Measurements from ENCODE around the gene ADAMTS8.

ADAMTS8 gene

DNA sequence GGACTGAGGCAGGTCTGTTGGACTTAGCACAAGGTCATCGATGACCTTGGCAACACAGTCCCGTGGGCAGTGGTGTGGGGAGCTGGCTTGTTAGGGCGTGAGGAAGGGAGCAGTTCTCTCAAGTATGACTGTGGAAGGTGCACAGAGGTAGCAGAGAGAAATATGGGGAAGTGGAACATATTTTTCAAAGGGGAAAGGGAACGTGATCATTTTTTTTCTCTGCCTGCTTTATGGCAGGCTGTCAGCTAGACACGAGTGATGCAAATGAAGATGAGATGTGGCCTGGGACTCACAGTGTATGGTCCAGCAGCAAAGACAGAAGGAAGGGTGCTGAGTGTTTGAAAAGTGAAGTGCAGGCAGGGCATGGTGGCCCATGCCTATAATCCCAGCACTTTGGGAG, 30.6 kb downstream of the ADAMTS8 start:
- DNase-seq (ENCODE audit: low read depth) = no peak

DNA sequence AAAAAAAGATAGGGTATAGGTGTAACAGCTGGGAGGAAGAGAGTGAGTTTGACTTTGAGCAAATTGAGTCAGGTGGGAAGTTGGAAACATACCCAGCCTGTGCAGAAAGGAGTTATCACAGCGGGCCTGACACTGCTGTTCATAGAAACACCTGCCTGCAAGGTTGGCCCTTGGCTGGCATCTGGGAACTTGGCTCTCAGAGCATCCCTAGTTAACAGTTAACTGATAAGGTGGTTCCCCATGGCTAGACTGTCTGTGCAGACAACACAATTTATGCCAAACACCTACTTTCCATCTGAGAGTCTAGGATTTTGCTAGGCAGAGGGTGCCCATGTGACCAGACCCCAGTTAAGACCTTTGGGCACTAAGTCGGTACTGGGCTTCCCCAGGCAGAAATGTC, 31.4 kb downstream of the ADAMTS8 start:
- DNase-seq (ENCODE audit: low read depth) = no peak

- DNase-seq (ENCODE audit: low read depth) = no peak
Observed at GRCh38 chr11:130394615-130395014, 33.8 kb downstream of the ADAMTS8 start.

- DNase-seq (ENCODE audit: low read depth) = no peak
Observed at GRCh38 chr11:130391711-130392110, 36.7 kb downstream of the ADAMTS8 start.

GRCh38 chr11:130390071-130390758, 38.2 kb downstream of the ADAMTS8 start:
- no peak for DNase-seq (ENCODE audit: low read depth)

DNA sequence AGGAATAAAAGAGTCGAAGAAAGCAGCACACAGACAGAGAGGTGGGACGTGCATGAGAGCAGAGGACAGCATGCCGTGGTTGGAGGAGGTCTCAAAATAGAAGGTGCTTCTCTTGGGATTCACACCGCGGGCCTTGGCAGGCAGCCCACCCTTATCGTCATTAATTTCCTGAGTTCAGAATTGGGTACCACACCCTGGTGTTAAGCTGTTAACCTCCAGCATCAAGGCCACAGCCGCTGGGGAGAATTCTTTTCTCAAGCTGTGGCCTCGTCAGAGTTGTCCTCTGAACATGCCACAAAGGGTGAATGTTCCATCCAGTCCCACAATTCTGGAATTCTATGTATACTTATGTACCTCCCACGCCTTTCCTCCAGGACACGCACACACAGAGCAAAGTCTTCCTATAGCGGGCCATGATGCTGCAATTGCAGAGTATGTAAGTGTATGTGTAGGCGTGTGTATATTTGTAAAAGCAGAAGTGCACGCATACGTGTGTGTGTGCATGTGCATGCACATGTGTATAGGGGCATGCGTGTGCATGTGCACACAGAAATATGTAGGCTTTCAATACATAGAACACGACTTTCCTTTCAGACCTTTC, 39.0 kb downstream of the ADAMTS8 start:
- DNase-seq (ENCODE audit: low read depth) = no peak

DNA sequence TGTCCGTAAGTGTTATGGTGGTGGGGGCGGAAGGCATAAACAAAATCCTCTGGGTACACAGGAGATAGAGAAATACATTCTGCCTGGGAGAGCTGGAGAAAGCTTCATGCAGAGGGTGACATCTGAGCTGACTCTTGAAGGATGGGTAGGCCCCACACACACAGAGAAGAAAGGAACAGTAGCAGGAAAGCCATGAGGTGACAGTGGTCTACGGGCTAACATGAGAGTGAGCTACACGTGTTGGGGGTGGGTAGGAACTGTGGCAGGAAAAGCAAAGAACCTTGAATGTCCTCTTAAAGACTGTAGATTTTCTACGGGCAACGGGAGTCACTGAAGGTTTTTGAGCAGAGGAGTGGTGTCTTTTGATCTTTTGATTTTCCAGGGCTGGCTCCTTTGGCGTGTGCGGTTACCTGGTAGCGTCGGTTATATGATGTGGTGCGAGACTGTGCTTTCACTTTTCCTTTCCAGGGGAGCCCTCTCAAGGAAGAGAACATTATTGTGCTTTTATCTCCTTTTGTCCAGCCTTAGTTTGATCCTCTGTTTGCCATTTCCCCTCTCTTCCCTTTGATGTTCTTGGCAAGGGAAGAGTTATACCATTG, 39.7 kb downstream of the ADAMTS8 start:
- DNase-seq (ENCODE audit: low read depth) = no peak

- DNase-seq (ENCODE audit: low read depth) = no peak
Observed at GRCh38 chr11:130386056-130386455, 42.4 kb downstream of the ADAMTS8 start.

GRCh38 chr11:130383344-130384211, 44.8 kb downstream of the ADAMTS8 start:
- DNase-seq (ENCODE audit: low read depth) = no peak

DNA sequence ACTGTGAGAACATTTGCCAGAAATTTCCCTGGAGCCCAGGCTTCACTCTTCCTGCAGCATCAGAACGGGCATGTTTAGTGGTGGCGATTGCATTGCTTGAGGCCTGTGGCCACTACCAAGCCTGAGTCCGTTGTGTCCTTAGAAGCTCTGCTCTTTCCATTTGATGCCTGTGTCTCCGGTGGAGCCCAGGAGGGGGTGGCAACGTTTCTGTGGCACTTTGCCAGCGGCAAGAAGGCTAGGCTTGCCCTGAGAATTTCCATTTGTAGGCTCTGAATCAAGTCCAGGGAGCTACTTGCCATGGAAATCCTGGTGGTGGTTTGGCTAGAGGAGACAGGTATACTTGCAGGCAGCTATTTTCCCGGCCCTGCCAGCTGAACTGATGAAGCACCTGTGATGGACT, 47.1 kb downstream of the ADAMTS8 start:
- no peak for DNase-seq (ENCODE audit: low read depth)

DNA sequence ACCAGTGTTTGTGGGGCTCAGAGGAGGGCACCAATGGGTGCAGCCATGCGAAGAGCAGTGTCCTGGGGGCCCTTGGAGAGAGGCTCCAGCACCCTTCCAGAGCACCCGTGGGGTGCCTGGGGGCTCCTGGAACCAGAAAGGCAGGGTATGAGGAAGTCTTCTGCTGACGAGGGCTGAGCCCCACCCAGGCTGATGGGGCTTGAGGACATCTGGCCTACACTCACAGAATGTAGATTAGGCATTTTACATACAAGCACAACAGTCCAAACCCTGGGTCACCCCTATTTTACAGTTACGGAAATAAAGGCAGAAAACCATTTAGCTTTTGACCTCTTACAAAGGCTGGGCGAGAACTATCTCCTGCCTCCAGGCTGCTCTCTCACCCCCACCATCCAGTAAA, 47.6 kb downstream of the ADAMTS8 start:
- DNase-seq (ENCODE audit: low read depth) = no peak

- DNase-seq (ENCODE audit: low read depth) = no peak
Observed at GRCh38 chr11:130379276-130379675, 49.1 kb downstream of the ADAMTS8 start.

DNA sequence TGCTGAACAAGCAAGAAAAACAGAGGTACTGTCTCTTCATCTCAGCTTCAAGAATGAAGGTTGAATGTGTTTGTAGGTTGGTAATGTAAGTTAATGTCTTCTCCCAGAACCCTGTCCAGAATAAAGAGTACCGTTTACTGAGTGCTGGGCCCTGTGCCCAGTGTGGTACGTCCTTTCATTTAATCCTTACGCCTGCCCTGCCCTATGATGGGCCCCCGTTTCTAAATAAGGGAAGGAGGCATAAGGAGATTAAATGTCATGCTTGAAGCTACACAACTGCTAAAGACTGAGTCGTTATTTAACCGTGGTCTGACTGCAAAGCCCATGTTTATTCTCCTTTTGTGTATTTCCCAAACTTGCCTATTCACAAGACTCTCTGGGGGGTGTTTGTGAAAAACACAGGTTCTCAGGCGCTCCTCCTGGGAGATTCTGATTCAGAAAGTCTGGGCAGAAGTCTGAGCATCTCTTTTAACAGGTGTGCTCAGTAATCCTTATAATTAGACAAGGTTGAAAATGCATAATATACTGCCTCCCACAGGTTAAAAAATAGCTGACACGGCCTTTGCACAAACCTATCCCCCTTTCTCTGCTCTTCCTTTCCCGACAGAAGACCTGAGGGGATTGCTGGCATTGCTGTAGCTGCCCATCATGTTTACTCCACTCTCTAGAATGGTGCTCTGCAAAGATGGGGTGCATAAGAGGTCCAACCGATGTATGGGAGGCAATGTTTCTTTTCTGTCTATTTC, 57.4 kb downstream of the ADAMTS8 start:
- DNase-seq (ENCODE audit: low read depth) = no peak

DNA sequence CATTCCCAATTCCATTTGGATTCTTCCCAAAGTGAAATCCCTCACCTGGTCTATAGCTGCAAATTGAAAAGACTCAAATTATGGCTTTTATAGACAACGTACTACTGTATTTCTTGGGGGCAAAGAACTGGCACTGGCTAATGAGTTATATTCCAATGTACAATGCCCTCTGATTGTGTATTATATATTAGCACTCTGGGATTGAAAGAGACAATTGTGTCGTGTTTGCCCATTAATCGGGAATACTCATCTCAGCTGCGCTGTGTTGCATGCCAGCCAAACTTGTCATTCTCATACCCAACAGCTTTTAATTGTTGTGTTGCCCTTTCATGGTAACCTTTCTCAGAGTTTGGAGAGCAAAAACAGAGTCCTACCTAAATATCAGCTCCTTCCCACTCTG, 58.7 kb downstream of the ADAMTS8 start:
- no peak for DNase-seq (ENCODE audit: low read depth)

DNA sequence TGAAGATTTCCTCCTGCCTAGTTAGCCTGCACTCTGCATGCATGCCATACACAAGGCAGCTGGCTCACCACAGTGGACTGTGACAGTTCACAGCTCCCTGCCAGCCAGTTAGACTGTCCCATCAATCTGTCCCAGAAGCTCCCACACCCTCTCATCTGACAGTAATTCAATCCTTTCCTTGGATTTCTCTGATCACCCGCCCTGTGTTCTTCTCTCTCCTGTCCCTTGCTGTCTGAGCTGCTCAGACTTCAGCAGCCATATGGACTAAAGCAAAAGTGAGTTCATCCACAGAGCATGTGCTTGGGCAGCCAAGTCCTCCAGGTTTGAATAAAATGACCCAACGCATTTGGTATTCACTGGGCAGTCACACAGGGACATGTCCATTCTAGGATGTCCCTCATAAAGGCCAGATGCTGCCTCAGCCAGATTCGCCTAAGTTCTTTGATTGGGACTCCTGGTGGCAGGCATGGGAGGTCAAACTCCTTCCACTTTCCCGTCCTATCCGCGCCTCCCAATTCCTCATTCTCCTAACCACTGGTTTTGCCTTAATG, 59.2 kb downstream of the ADAMTS8 start:
- DNase-seq (ENCODE audit: low read depth) = no peak

GRCh38 chr11:130359419-130359818, 69.0 kb downstream of the ADAMTS8 start:
- DNase-seq (ENCODE audit: low read depth) = no peak

DNA sequence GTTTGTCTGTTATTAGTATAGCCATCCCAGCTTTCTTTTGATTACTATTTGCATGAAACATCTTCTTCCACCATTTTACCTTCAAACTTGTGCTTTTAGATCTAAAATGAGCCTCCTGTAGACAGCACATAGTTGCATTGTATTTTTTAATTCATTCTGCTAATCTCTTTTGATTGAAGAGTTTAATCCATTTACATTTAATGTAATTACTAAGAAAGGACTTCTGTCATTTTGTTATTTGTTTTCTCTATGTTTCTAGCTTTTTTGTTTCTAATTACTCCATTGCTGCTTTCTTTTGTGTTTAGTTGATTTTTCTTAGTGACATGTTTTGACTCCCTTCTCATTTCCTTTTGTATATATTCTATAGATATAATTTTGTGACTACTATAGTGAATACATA, 70.0 kb downstream of the ADAMTS8 start:
- DNase-seq (ENCODE audit: low read depth) = no peak

Data from activated T-cell treated with anti-CD3 and anti-CD28 coated beads for 24 hours (primary cell).